Neuronal stem cell (in vitro differentiated cells): ENCODE results near the gene OPRM1.

Source experiments
- DNase-seq: peaks from one replicate; pipeline ENCODE4 v3.0.0-alpha.2; 2013; ENCODE audit warnings: low spot score
- H2AFZ ChIP-seq: one replicate; pipeline ENCODE4 v1.6.1; 2013; ENCODE audit warnings: mild to moderate bottlenecking, low read length, inconsistent platforms
- H2AK5ac ChIP-seq: 2 replicates; pipeline ENCODE4 v1.6.1; 2013; ENCODE audit warnings: low read depth, mild to moderate bottlenecking, inconsistent platforms, low read length, moderate library complexity, mixed read lengths
- H2BK120ac ChIP-seq: 2 replicates; pipeline ENCODE4 v1.6.1; 2013; ENCODE audit warnings: low read depth, mild to moderate bottlenecking, inconsistent platforms, low read length, moderate library complexity, mixed read lengths
- H2BK12ac ChIP-seq: one replicate; pipeline ENCODE4 v1.6.1; 2013; ENCODE audit warnings: low read length, inconsistent platforms
- H2BK15ac ChIP-seq: 2 replicates; pipeline ENCODE4 v1.6.1; 2013; ENCODE audit warnings: mild to moderate bottlenecking, low read length, inconsistent platforms, mixed read lengths
- H2BK5ac ChIP-seq: one replicate; pipeline ENCODE4 v1.6.1; 2013; ENCODE audit warnings: inconsistent platforms, mild to moderate bottlenecking, low read length, moderate library complexity
- H3K14ac ChIP-seq: one replicate; pipeline ENCODE4 v1.6.1; 2013; ENCODE audit warnings: low read length, inconsistent platforms
- H3K18ac ChIP-seq: 2 replicates; pipeline ENCODE4 v1.6.1; 2013; ENCODE audit warnings: low read length, inconsistent platforms
- H3K23ac ChIP-seq: 2 replicates; pipeline ENCODE4 v1.6.1; 2013; ENCODE audit warnings: low read depth, mild to moderate bottlenecking, mixed read lengths, low read length, inconsistent platforms; ENCODE audit not compliant: poor library complexity
- H3K27ac ChIP-seq: replicated peaks from 3 replicates; pipeline ENCODE4 v1.5.1; 2013; ENCODE audit warnings: low read length, inconsistent platforms
- H3K27me3 ChIP-seq, 3 experiments: 2 replicates each; pipeline ENCODE4 v1.6.1; 2013; ENCODE audit warnings: low read length in 3 of 3, mild to moderate bottlenecking in 2 of 3, inconsistent platforms in 1 of 3, low read depth in 1 of 3, mixed read lengths in 1 of 3, moderate library complexity in 1 of 3; ENCODE audit not compliant: control insufficient read depth in 3 of 3, insufficient read depth in 3 of 3
- H3K36me3 ChIP-seq, 2 donors: replicated peaks in 1 of 2; 2 replicates each; pipeline ENCODE4 v1.6.1; 2013; ENCODE audit warnings: low read length in 2 of 2; ENCODE audit not compliant: control insufficient read depth in 2 of 2, insufficient read depth in 2 of 2
- H3K4ac ChIP-seq: 2 replicates; pipeline ENCODE4 v1.6.1; 2013; ENCODE audit warnings: inconsistent platforms, mild to moderate bottlenecking, low read length, moderate library complexity
- H3K4me1 ChIP-seq, 2 donors: 1 replicate in 1 of 2; 2 replicates in 1 of 2; pipeline ENCODE4 v1.6.1; 2013; ENCODE audit warnings: low read length in 2 of 2, low read depth in 1 of 2; ENCODE audit not compliant: control insufficient read depth in 2 of 2, insufficient read depth in 1 of 2
- H3K4me2 ChIP-seq: one replicate; pipeline ENCODE4 v1.6.1; 2013; ENCODE audit warnings: mild to moderate bottlenecking, low read length, inconsistent platforms; ENCODE audit not compliant: insufficient read depth, poor library complexity, severe bottlenecking
- H3K4me3 ChIP-seq, 2 donors: 2 replicates each; pipeline ENCODE4 v1.5.1; 2013; ENCODE audit warnings: low read length in 2 of 2, mild to moderate bottlenecking in 2 of 2, inconsistent platforms in 1 of 2, moderate library complexity in 1 of 2
- H3K79me1 ChIP-seq: one replicate; pipeline ENCODE4 v1.6.1; 2013; ENCODE audit warnings: low read depth, mild to moderate bottlenecking, inconsistent platforms, low read length, moderate library complexity
- H3K9ac ChIP-seq: one replicate; pipeline ENCODE4 v1.6.1; 2013; ENCODE audit warnings: mild to moderate bottlenecking, low read depth, low read length, inconsistent platforms; ENCODE audit not compliant: poor library complexity
- H3K9me3 ChIP-seq, 2 donors: replicated peaks in 1 of 2; 2 replicates each; pipeline versions ENCODE3 to v1.6.1; 2013; ENCODE audit warnings: low read length in 2 of 2, mild to moderate bottlenecking in 2 of 2, inconsistent platforms in 1 of 2, low read depth in 1 of 2, mixed read lengths in 1 of 2, moderate library complexity in 1 of 2; ENCODE audit not compliant: control insufficient read depth in 2 of 2, insufficient read depth in 1 of 2
- H4K8ac ChIP-seq: one replicate; pipeline ENCODE4 v1.6.1; 2013; ENCODE audit warnings: low read depth, mild to moderate bottlenecking, inconsistent platforms, low read length, moderate library complexity
- H4K91ac ChIP-seq: one replicate; pipeline ENCODE4 v1.6.1; 2013; ENCODE audit warnings: low read length, low read depth, mild to moderate bottlenecking, inconsistent platforms; ENCODE audit not compliant: poor library complexity
- WGBS, 2 donors: extraction: QIAGEN DNeasy Blood & Tissue Kit; methylation state at CpG; one replicate each; pipeline ENCODE4 v1.1.7; 2013; ENCODE audit warnings: missing lambda C conversion rate in 2 of 2, mixed read lengths in 1 of 2; ENCODE audit not compliant: insufficient read length in 2 of 2, insufficient replicate concordance in 1 of 2; ENCODE audit errors: extremely low coverage in 2 of 2; 5-methylcytosine and 5-hydroxymethylcytosine counted together

OPRM1 gene

DNA sequence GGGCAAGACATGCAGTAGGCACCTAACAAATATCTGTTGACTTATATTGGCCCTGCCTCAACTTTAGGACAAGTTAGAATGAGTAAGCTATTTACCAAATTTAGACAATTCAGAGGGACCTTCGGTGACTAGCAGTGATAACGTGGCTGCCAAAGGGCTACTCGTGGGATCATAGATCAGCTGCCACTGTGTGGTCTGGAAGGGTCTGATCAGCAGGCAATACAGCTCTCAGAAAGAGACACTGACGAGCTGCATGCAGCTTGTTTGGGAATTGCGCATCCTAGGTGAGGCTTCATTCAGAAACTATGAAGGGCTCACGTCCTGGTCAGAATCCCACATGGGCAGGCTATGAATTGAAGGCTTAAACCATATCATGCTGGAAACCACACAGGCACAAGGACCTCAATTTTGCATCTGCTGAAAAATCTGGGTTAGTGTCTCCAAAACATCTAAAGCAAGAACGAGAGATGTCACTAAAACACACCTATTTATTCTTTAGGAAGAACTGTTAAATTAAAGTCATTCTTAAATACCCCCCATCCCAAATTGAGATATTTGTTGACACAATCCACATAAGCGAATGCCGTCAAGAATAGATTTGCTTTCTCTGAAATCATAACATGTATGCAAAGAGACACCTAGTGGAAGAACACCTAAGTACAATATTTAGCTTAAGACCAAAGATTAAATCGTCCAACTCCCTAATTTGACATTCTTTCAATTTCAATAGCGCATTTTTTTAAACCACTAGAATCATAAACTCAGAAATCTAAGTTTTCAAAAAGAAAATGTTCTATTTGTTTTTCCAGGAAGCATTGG is 238.0 kb downstream of the OPRM1 start:
- no peak overlapping the region for H3K18ac ChIP-seq
- H3K9ac ChIP-seq: no peak overlapping the region
- no peak overlapping the region for H2BK5ac ChIP-seq
- no peak overlapping the region for H3K27ac ChIP-seq
- H4K8ac ChIP-seq: no peak overlapping the region
- H3K9me3 ChIP-seq: no peaks in the 10 kb centered on the region
- H2BK15ac ChIP-seq: no peak overlapping the region
- no CpG with 5 or more reads among the region's 11 CpGs for WGBS, 2 donors
- no peaks in the 10 kb centered on the region for H3K36me3 ChIP-seq
- H3K4me1 ChIP-seq: peaks cover 0 to 1% of the 10 kb centered on the region in 2 donors
- H3K27me3 ChIP-seq: no peaks in the 10 kb centered on the region
- no peak overlapping the region for H3K14ac ChIP-seq
- no peak overlapping the region for H3K4me3 ChIP-seq
- H2BK120ac ChIP-seq: no peak overlapping the region
- H2AK5ac ChIP-seq: no peak overlapping the region
- no peak overlapping the region for H3K4ac ChIP-seq
- H2AFZ ChIP-seq: no peak overlapping the region
- no peak overlapping the region for H4K91ac ChIP-seq
- H3K79me1 ChIP-seq: no peaks in the 10 kb centered on the region
- DNase-seq: no peak
- H3K23ac ChIP-seq: no peak overlapping the region
- no peak overlapping the region for H3K4me2 ChIP-seq
- H2BK12ac ChIP-seq: no peak overlapping the region

- H3K9me3 ChIP-seq: no peaks in the 10 kb centered on the region
- no peak overlapping the region for H3K23ac ChIP-seq
- no CpG with 5 or more reads among the region's 7 CpGs for WGBS, 2 donors
Observed at GRCh38 chr6:154277629-154278017, 238.6 kb downstream of the OPRM1 start.

GRCh38 chr6:154280521-154280920 is 241.5 kb downstream of the OPRM1 start:
- Histone ChIP-seq H4K8ac (no peak overlapping the region), H2BK5ac (no peak overlapping the region), H3K9me3 (peaks cover 0 to 3% of the 10 kb centered on the region in 2 donors), H3K4me2 (no peak overlapping the region), H3K4ac (no peak overlapping the region), H3K9ac (no peak overlapping the region), H4K91ac (no peak overlapping the region), H3K23ac (no peak overlapping the region), H3K4me3 (no peak overlapping the region), H3K79me1 (no peaks in the 10 kb centered on the region), H2BK12ac (no peak overlapping the region), H3K27ac (no peak overlapping the region), H2BK120ac (no peak overlapping the region), H2AK5ac (no peak overlapping the region), H2AFZ (no peak overlapping the region), H3K27me3 (no peaks in the 10 kb centered on the region), H2BK15ac (no peak overlapping the region), H3K4me1 (no peaks in the 10 kb centered on the region), H3K18ac (no peak overlapping the region), H3K36me3 (no peaks in the 10 kb centered on the region), H3K14ac (no peak overlapping the region)
- WGBS, 2 donors: no CpG with 5 or more reads among the region's 2 CpGs
- DNase-seq: no peak

More at GRCh38 chr6:154277629-154278017, 238.6 kb downstream of the OPRM1 start:
- no peaks in the 10 kb centered on the region for H3K36me3 ChIP-seq
- no peak overlapping the region for H4K8ac ChIP-seq
- H2BK5ac ChIP-seq: no peak overlapping the region
- no peak overlapping the region for H2BK12ac ChIP-seq
- H3K4ac ChIP-seq: no peak overlapping the region
- no peak overlapping the region for H3K14ac ChIP-seq
- H3K4me1 ChIP-seq: peaks cover 0 to 1% of the 10 kb centered on the region in 2 donors
- no peaks in the 10 kb centered on the region for H3K79me1 ChIP-seq
- no peak overlapping the region for H2BK120ac ChIP-seq
- no peak overlapping the region for H4K91ac ChIP-seq
- no peak for DNase-seq
- H2BK15ac ChIP-seq: no peak overlapping the region
- H3K9ac ChIP-seq: no peak overlapping the region
- no peak overlapping the region for H3K18ac ChIP-seq
- H2AFZ ChIP-seq: no peak overlapping the region
- no peak overlapping the region for H3K4me3 ChIP-seq
- H3K4me2 ChIP-seq: no peak overlapping the region
- H3K27ac ChIP-seq: no peak overlapping the region
- no peak overlapping the region for H2AK5ac ChIP-seq
- H3K27me3 ChIP-seq: no peaks in the 10 kb centered on the region

GRCh38 chr6:154284313-154284853 is 245.3 kb downstream of the OPRM1 start:
- Histone ChIP-seq H4K8ac (no peak overlapping the region), H3K14ac (no peak overlapping the region), H3K4ac (no peak overlapping the region), H3K4me1 (no peaks in the 10 kb centered on the region), H2AK5ac (no peak overlapping the region), H3K27me3 (no peaks in the 10 kb centered on the region), H3K4me2 (no peak overlapping the region), H3K36me3 (no peaks in the 10 kb centered on the region), H3K23ac (no peak overlapping the region), H2BK12ac (no peak overlapping the region), H2BK120ac (no peak overlapping the region), H3K79me1 (no peaks in the 10 kb centered on the region), H3K9ac (no peak overlapping the region), H3K4me3 (no peak overlapping the region), H3K18ac (no peak overlapping the region), H4K91ac (no peak overlapping the region), H3K9me3 (peaks cover 0 to 3% of the 10 kb centered on the region in 2 donors), H2BK5ac (no peak overlapping the region), H3K27ac (no peak overlapping the region), H2BK15ac (no peak overlapping the region), H2AFZ (no peak overlapping the region)
- no CpG with 5 or more reads among the region's 7 CpGs for WGBS, 2 donors
- no peak for DNase-seq
